HL-60 (cell line): ENCODE measurements around the gene ADGRG1.

ENCODE experiments used
- DNase-seq, 2 experiments: peaks; one replicate each; pipeline ENCODE4 v3.0.0-alpha.2; 2010 to 2020; ENCODE audit warnings: low read depth in 1 of 2, low spot score in 1 of 2
- H3K27ac ChIP-seq: fragments of 250-450 bp; sonication (Bioruptor Pico); replicated peaks from 2 replicates; pipeline ENCODE4 v1.5.1; 2020; ENCODE audit warnings: mild to moderate bottlenecking, moderate library complexity
- H3K27me3 ChIP-seq: fragments of 250-450 bp; sonication (Bioruptor Pico); 2 replicates; pipeline ENCODE4 v1.5.1; 2021; ENCODE audit warnings: mild to moderate bottlenecking, moderate library complexity; ENCODE audit not compliant: insufficient read depth, poor library complexity, severe bottlenecking
- H3K4me3 ChIP-seq: replicated peaks from 2 replicates; pipeline ENCODE4 v1.5.1; 2011; ENCODE audit warnings: mild to moderate bottlenecking, control low read depth, low read length; ENCODE audit not compliant: insufficient read depth
- CTCF ChIP-seq: IDR thresholded peaks from one replicate; pipeline ENCODE4 v1.5.1; 2011; ENCODE audit warnings: low read length, control low read depth, inconsistent platforms; ENCODE audit not compliant: insufficient read depth
- GABPA ChIP-seq: IDR thresholded peaks from 2 replicates; pipeline ENCODE4 v1.6.1; 2012; ENCODE audit warnings: low read depth
- POLR2AphosphoS5 ChIP-seq: IDR thresholded peaks from 2 replicates; pipeline ENCODE4 v1.6.1; 2012; ENCODE audit warnings: low read depth
- SPI1 ChIP-seq: IDR thresholded peaks from 2 replicates; pipeline ENCODE4 v1.6.1; 2012; ENCODE audit warnings: low read depth, mild to moderate bottlenecking, borderline replicate concordance
- TF ChIP-seq, protein P1 (sequence below): IDR thresholded peaks from 2 replicates; pipeline ENCODE4 v1.6.1; 2012; ENCODE audit warnings: low read depth; ENCODE audit not compliant: insufficient replicate concordance

Gene ADGRG1

GRCh38 chr16:57686577-57686976 lies 58.1 kb downstream of the ADGRG1 start:
- no peaks in the 10 kb centered on the region for H3K27me3 ChIP-seq

DNA sequence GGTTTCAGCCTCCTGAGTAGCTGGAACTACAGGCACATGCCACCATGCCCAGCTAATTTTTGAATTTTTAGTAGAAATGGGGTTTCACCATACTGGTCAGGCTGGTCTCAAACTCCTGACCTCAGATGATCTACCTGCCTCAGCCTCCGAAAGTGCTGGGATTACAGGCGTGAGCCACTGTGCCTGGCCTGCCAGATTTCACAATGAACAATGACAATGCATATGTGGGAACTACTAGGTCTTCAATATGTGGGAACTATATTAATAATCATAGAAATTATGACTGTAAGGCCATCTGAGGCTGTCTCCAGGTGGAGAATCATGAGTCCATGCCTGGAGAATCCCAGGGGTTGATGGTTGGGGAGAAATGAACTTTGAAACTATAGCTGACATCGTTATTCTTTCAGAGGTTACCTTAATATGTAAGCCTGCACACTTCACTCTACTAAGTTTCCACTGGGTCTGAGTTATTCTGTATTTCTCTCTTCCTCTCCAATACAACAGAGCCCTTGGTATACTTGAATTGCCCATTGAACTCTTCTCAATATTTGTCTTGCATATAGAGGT lies 59.0 kb downstream of the ADGRG1 start:
- DNase-seq: peak in 1 of 2 experiments; percentile 52
- Histone ChIP-seq H3K27me3 (no peaks in the 10 kb centered on the region), H3K4me3 (no peak overlapping the region), H3K27ac (peak overlapping the region; percentile 78)
- no peak for TF ChIP-seq GABPA
- TF ChIP-seq SPI1: no peak
- TF ChIP-seq, protein P1, sequence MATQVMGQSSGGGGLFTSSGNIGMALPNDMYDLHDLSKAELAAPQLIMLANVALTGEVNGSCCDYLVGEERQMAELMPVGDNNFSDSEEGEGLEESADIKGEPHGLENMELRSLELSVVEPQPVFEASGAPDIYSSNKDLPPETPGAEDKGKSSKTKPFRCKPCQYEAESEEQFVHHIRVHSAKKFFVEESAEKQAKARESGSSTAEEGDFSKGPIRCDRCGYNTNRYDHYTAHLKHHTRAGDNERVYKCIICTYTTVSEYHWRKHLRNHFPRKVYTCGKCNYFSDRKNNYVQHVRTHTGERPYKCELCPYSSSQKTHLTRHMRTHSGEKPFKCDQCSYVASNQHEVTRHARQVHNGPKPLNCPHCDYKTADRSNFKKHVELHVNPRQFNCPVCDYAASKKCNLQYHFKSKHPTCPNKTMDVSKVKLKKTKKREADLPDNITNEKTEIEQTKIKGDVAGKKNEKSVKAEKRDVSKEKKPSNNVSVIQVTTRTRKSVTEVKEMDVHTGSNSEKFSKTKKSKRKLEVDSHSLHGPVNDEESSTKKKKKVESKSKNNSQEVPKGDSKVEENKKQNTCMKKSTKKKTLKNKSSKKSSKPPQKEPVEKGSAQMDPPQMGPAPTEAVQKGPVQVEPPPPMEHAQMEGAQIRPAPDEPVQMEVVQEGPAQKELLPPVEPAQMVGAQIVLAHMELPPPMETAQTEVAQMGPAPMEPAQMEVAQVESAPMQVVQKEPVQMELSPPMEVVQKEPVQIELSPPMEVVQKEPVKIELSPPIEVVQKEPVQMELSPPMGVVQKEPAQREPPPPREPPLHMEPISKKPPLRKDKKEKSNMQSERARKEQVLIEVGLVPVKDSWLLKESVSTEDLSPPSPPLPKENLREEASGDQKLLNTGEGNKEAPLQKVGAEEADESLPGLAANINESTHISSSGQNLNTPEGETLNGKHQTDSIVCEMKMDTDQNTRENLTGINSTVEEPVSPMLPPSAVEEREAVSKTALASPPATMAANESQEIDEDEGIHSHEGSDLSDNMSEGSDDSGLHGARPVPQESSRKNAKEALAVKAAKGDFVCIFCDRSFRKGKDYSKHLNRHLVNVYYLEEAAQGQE: no peak
- TF ChIP-seq POLR2AphosphoS5: no peak
- TF ChIP-seq CTCF: no peak

More at GRCh38 chr16:57686577-57686976, 58.1 kb downstream of the ADGRG1 start:
- H3K27ac ChIP-seq: peak overlapping the region; percentile 78; the same call in 1 of the 2 replicates
- no peak for TF ChIP-seq POLR2AphosphoS5
- no peak overlapping the region for H3K4me3 ChIP-seq
- DNase-seq: no peak

GRCh38 chr16:57688487-57688986 lies 60.1 kb downstream of the ADGRG1 start:
- Histone ChIP-seq H3K27me3 (no peaks in the 10 kb centered on the region), H3K27ac (peak overlapping the region; percentile 78), H3K4me3 (no peak overlapping the region)
- TF ChIP-seq SPI1 (no peak), POLR2AphosphoS5 (no peak), GABPA (no peak), CTCF (no peak)
- TF ChIP-seq, protein P1: no peak
- no peak for DNase-seq

GRCh38 chr16:57688987-57689761 lies 60.7 kb downstream of the ADGRG1 start:
- H3K27ac ChIP-seq: peak overlapping the region; percentile 78
- no peaks in the 10 kb centered on the region for H3K27me3 ChIP-seq
- H3K4me3 ChIP-seq: 0 out of 2 replicates have a peak overlapping the region, but pooled peaks have one; percentile 7
- TF ChIP-seq, protein P1: no peak
- no peak for TF ChIP-seq POLR2AphosphoS5
- no peak for TF ChIP-seq SPI1
- TF ChIP-seq CTCF: no peak
- no peak; the same call in 1 of the 2 replicates for TF ChIP-seq GABPA
- no peak for DNase-seq
